ENCODE measurements around the gene HS1BP3. TPM values are rescaled to one million over a fixed set of nuclear protein-coding genes. Genes with fewer than 3 reads are reported as not detected.
A peak's percentile ranks its signal among the peaks of the same experiment; 100 is the strongest.

Gene HS1BP3
- total and polyA plus RNA-seq, 9 of the 15 experiments (the other 6 are each of a cell fraction or from before 2014, with no cell fraction given), result 0.41 to 8.3 (median 5.9) TPM

DNA sequence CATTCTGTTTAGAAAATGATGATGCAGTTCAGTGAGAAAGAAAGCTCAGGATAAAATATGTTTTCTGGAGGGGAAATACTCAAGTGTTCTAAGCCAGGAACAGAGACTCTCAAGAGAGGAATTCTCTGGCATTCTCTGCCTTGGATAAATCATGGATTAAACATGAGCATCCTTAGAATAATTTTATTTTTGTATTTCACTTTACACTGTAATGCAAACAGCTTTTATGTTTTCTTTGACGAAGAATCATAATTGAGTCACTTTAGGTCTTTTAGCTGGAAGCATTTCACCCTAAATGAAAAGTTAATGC, 27.1 kb upstream of the HS1BP3 start:
- intact Hi-C loops (cut with micrococcal nuclease), result no loop called here

DNA sequence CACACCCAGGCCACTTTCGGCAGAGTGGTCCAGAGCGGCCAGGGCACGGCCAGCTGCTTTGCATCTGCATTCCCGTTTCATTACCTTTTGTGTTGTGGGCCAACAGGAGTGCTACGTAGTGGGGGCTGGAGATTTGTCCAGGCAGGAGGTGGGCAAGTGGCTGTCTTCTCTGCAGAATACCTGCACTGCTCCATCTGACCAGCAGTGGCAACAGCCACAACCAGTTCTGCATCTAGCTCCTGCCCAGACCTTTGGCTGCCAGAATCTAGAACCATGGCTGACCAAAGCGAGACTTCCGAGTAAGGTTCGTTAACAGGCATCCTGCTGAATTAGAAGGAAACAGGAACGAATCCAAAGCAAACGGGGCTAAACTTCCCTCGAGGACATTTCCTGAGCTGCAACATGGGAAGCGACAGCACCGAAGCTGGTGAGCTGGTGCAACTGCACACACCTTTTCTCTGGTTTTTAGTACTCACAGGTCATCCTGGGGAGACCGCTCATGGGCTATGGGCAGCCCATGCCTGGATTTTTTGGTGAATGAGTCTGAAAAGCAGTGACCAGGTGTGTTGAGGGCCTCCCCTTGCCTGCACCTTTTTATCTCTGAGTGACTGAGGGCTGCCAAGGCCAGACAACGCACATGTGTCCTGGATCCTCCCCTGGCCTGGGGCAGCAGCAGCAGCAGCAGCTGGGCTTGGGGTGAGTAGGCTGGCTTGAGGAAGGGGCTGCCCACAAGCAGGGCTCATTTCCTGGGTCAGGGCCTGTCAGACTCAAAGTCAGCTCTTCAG, 26.6 kb upstream of the HS1BP3 start:
- H3K27ac ChIP-seq (ENCODE audit: extremely low read depth, low read depth, low read length), result no peak overlapping the region
- no TSS peak for BruUV-seq (replicated peaks)
- in situ Hi-C loops (cut with MboI), result no loop called here
- ChIA-PET POLR2A (interaction anchor here (1.6 kb wide), 1 partner anchor 8 kb away, joined by 5 read pairs; no protein-coding TSS in a partner anchor), CTCF (ENCODE audit: low intra/inter-chr PET ratio) (interaction anchor here (2.1 kb wide), 1 partner anchor 16 kb away, joined by 6 read pairs; no protein-coding TSS in a partner anchor)
- H4K20me1 ChIP-seq (replicated peaks; ENCODE audit: control insufficient read depth, insufficient read depth, low read length), result no peaks in the 10 kb centered on the region; the same call in none of the 2 replicates
- no peak for DNase-seq (ENCODE audit: extremely low read depth in 1 of 4, low spot score in 3 of 4)
- no peak overlapping the region for H3K9ac ChIP-seq (ENCODE audit: insufficient read depth in 1 of 2, low read depth in 2 of 2, low read length in 2 of 2)
- H2AFZ ChIP-seq (ENCODE audit: low read depth, low read length), result no peak overlapping the region
- H3K27me3 ChIP-seq (ENCODE audit: control insufficient read depth in 2 of 2, insufficient read depth in 2 of 2, low read length in 2 of 2), result peaks cover 6 to 21% of the 10 kb centered on the region in 2 experiments
- H3K9me1 ChIP-seq (ENCODE audit: control insufficient read depth, insufficient read depth, low read length), result no peaks in the 10 kb centered on the region
- no peaks in the 10 kb centered on the region for H3K9me3 ChIP-seq (replicated peaks; ENCODE audit: control insufficient read depth, insufficient read depth, low read depth, low read length)
- no peak overlapping the region for H3K4me3 ChIP-seq
- intact Hi-C loops (cut with micrococcal nuclease), result no loop called here
- no peak for TF ChIP-seq MEIS2 (IDR thresholded peaks at IDR 0.05; ENCODE audit: partially characterized antibody)
- TF ChIP-seq, protein P1, sequence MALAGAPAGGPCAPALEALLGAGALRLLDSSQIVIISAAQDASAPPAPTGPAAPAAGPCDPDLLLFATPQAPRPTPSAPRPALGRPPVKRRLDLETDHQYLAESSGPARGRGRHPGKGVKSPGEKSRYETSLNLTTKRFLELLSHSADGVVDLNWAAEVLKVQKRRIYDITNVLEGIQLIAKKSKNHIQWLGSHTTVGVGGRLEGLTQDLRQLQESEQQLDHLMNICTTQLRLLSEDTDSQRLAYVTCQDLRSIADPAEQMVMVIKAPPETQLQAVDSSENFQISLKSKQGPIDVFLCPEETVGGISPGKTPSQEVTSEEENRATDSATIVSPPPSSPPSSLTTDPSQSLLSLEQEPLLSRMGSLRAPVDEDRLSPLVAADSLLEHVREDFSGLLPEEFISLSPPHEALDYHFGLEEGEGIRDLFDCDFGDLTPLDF (CRISPR knock-in tag; IDR thresholded peaks at IDR 0.05), result no peak
- no peak for TF ChIP-seq ZC3H4 (CRISPR knock-in tag; IDR thresholded peaks at IDR 0.05; ENCODE audit: borderline replicate concordance)
- TF ChIP-seq SIRT6 (IDR thresholded peaks at IDR 0.05; ENCODE audit: low read depth, low read length), result no peak
- 0 out of 2 replicates have a peak, but pooled peaks have one; percentile 28 for TF ChIP-seq POLR2G (IDR thresholded peaks at IDR 0.05; ENCODE audit: low read depth, low read length)
- TF ChIP-seq ZBED1 (IDR thresholded peaks at IDR 0.05), result no peak
- no peak for TF ChIP-seq SLC30A9 (CRISPR knock-in tag; IDR thresholded peaks at IDR 0.05)
- TF ChIP-seq, protein P2, sequence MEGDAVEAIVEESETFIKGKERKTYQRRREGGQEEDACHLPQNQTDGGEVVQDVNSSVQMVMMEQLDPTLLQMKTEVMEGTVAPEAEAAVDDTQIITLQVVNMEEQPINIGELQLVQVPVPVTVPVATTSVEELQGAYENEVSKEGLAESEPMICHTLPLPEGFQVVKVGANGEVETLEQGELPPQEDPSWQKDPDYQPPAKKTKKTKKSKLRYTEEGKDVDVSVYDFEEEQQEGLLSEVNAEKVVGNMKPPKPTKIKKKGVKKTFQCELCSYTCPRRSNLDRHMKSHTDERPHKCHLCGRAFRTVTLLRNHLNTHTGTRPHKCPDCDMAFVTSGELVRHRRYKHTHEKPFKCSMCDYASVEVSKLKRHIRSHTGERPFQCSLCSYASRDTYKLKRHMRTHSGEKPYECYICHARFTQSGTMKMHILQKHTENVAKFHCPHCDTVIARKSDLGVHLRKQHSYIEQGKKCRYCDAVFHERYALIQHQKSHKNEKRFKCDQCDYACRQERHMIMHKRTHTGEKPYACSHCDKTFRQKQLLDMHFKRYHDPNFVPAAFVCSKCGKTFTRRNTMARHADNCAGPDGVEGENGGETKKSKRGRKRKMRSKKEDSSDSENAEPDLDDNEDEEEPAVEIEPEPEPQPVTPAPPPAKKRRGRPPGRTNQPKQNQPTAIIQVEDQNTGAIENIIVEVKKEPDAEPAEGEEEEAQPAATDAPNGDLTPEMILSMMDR (IDR thresholded peaks at IDR 0.05 in 2 of 3, conservative IDR thresholded peaks at IDR 0.05 in 1 of 3; ENCODE audit: insufficient read depth in 2 of 3, low read depth in 1 of 3, low read length in 3 of 3), result peak in 2 of 3 experiments; percentile 33 to 49; a peak in 2 of 6 replicates
- TF ChIP-seq ZNF23 (CRISPR knock-in tag; IDR thresholded peaks at IDR 0.05), result no peak
- TF ChIP-seq KLF16 (IDR thresholded peaks at IDR 0.05), result no peak
- TF ChIP-seq FUS (optimal IDR thresholded peaks at IDR 0.05; ENCODE audit: low read depth, low read length), result no peak
- WGBS (ENCODE audit: insufficient coverage, low coverage, missing lambda C conversion rate), result 62% methylated on average over 15 of the region's 15 CpGs
- peak; percentile 44 for ATAC-seq
- peaks cover 4% of the 10 kb centered on the region; the same call in 1 of the 3 replicates for H3K36me3 ChIP-seq (ENCODE audit: control insufficient read depth, insufficient read depth, low read length)
- no peak for FAIRE-seq
- H3K4me1 ChIP-seq (replicated peaks in 1 of 2; ENCODE audit: control insufficient read depth in 2 of 2, insufficient read depth in 2 of 2, low read length in 2 of 2), result peaks cover 0 to 3% of the 10 kb centered on the region in 2 experiments; a peak in 1 of 5 replicates
- H3K79me2 ChIP-seq (ENCODE audit: control insufficient read depth, insufficient read depth, low read length), result no peaks in the 10 kb centered on the region
- no peak overlapping the region for H3K4me2 ChIP-seq (ENCODE audit: insufficient read depth, low read length)

More for the DNA sequence above, 27.1 kb upstream of the HS1BP3 start:
- Histone ChIP-seq H3K27ac (ENCODE audit: extremely low read depth, low read depth, low read length) (no peak overlapping the region), H3K9me3 (replicated peaks; ENCODE audit: control insufficient read depth, insufficient read depth, low read depth, low read length) (no peaks in the 10 kb centered on the region), H3K79me2 (ENCODE audit: control insufficient read depth, insufficient read depth, low read length) (no peaks in the 10 kb centered on the region), H3K9ac (ENCODE audit: insufficient read depth in 1 of 2, low read depth in 2 of 2, low read length in 2 of 2) (no peak overlapping the region), H3K9me1 (ENCODE audit: control insufficient read depth, insufficient read depth, low read length) (no peaks in the 10 kb centered on the region), H3K4me2 (ENCODE audit: insufficient read depth, low read length) (no peak overlapping the region), H2AFZ (ENCODE audit: low read depth, low read length) (no peak overlapping the region), H3K27me3 (ENCODE audit: control insufficient read depth in 2 of 2, insufficient read depth in 2 of 2, low read length in 2 of 2) (peaks cover 3 to 16% of the 10 kb centered on the region in 2 experiments; a peak in 4 of 5 replicates), H3K4me3 (no peak overlapping the region), H3K4me1 (replicated peaks in 1 of 2; ENCODE audit: control insufficient read depth in 2 of 2, insufficient read depth in 2 of 2, low read length in 2 of 2) (peaks cover 0 to 3% of the 10 kb centered on the region in 2 experiments; a peak in 1 of 5 replicates), H4K20me1 (replicated peaks; ENCODE audit: control insufficient read depth, insufficient read depth, low read length) (no peaks in the 10 kb centered on the region; the same call in 1 of the 2 replicates), H3K36me3 (ENCODE audit: control insufficient read depth, insufficient read depth, low read length) (peaks cover 7% of the 10 kb centered on the region; the same call in 2 of the 3 replicates)
- 63% methylated on average over 1 of the region's 1 CpG for WGBS (ENCODE audit: insufficient coverage, low coverage, missing lambda C conversion rate)
- ATAC-seq (no peak), DNase-seq (ENCODE audit: extremely low read depth in 1 of 4, low spot score in 3 of 4) (no peak), FAIRE-seq (no peak)
- CTCF ChIA-PET (ENCODE audit: low intra/inter-chr PET ratio), result no interaction called here
- TF ChIP-seq CBFA2T2 (conservative IDR thresholded peaks at IDR 0.05), result no peak
- no peak for TF ChIP-seq JUND (IDR thresholded peaks at IDR 0.05; ENCODE audit: borderline replicate concordance, low read depth, low read length)
- no peak for TF ChIP-seq JUND (tag; IDR thresholded peaks at IDR 0.05; ENCODE audit: borderline replicate concordance, low read depth, low read length)
- no peak for TF ChIP-seq ZNF561 (CRISPR knock-in tag; conservative IDR thresholded peaks at IDR 0.05)
- in situ Hi-C loops (cut with MboI), result no loop called here
- POLR2A ChIA-PET, result no interaction called here
- BruUV-seq (replicated peaks), result no TSS peak
